HepG2 (cell line): ENCODE results near the gene CBX2. TPM values are rescaled to one million over a fixed set of nuclear protein-coding genes. Genes with fewer than 3 reads are reported as not detected.

Experiments
- BCL6 ChIP-seq: IDR thresholded peaks from 2 replicates; pipeline ENCODE4 v1.6.1; 2016; ENCODE audit warnings: missing genetic modification reagents, missing compliant biosample characterization
- BORCS8-MEF2B ChIP-seq: sonication (generic); formaldehyde crosslinking; IDR thresholded peaks from 2 replicates; pipeline ENCODE4 v1.8.0; 2022; ENCODE audit warnings: mild to moderate bottlenecking, missing genetic modification reagents
- GATAD1 ChIP-seq: IDR thresholded peaks from 2 replicates; pipeline ENCODE4 v1.6.1; 2016; ENCODE audit warnings: missing genetic modification reagents, missing compliant biosample characterization
- NFATC3 ChIP-seq: sonication (generic); formaldehyde crosslinking; IDR thresholded peaks from 2 replicates; pipeline ENCODE4 v1.5.1; 2020; ENCODE audit warnings: mild to moderate bottlenecking, missing genetic modification reagents
- PRDM10 ChIP-seq: sonication (generic); formaldehyde crosslinking; IDR thresholded peaks from 2 replicates; pipeline ENCODE4 v1.4.0; 2020; ENCODE audit warnings: low read depth, missing genetic modification reagents
- PREB ChIP-seq: sonication (generic); formaldehyde crosslinking; IDR thresholded peaks from 2 replicates; pipeline ENCODE4 v1.4.0; 2020; ENCODE audit warnings: missing genetic modification reagents
- RXRA ChIP-seq: sonication (generic); formaldehyde crosslinking; IDR thresholded peaks from 2 replicates; pipeline ENCODE4 v1.5.1; 2020; ENCODE audit warnings: missing genetic modification reagents
- SSRP1 ChIP-seq: IDR thresholded peaks from 2 replicates; pipeline ENCODE4 v1.6.1; 2016; ENCODE audit warnings: control low read depth
- TAF1 ChIP-seq: sonication (generic); formaldehyde crosslinking; IDR thresholded peaks from 2 replicates; pipeline ENCODE4 v1.4.0; 2020; ENCODE audit warnings: missing genetic modification reagents
- TEAD3 ChIP-seq: optimal IDR thresholded peaks from 2 replicates; pipeline ENCODE3; 2016; ENCODE audit warnings: borderline replicate concordance
- TFE3 ChIP-seq: IDR thresholded peaks from 2 replicates; pipeline ENCODE4 v1.6.1; 2016
- THAP8 ChIP-seq: sonication (generic); formaldehyde crosslinking; IDR thresholded peaks from 2 replicates; pipeline ENCODE4 v1.5.1; 2020; ENCODE audit warnings: missing genetic modification reagents, mild to moderate bottlenecking, borderline replicate concordance
- TOPORS ChIP-seq: sonication (generic); formaldehyde crosslinking; IDR thresholded peaks from 2 replicates; pipeline ENCODE4 v1.8.0; 2023; ENCODE audit warnings: mild to moderate bottlenecking, missing genetic modification reagents
- ZHX1 ChIP-seq: sonication (generic); formaldehyde crosslinking; IDR thresholded peaks from 2 replicates; pipeline ENCODE4 v1.8.1; 2022; ENCODE audit warnings: low read depth, mild to moderate bottlenecking, missing genetic modification reagents
- ZNF207 ChIP-seq: fragments of 450-650 bp; IDR thresholded peaks from 2 replicates; pipeline ENCODE4 v1.6.1; 2016; ENCODE audit warnings: antibody characterized with exemption, borderline replicate concordance
- ZNF225 ChIP-seq: sonication (generic); formaldehyde crosslinking; IDR thresholded peaks from 2 replicates; pipeline ENCODE4 v1.4.0; 2020; ENCODE audit warnings: mild to moderate bottlenecking, missing genetic modification reagents
- ZNF234 ChIP-seq: sonication (generic); formaldehyde crosslinking; conservative IDR thresholded peaks from 2 replicates; pipeline ENCODE4 v1.5.1; 2020; ENCODE audit warnings: mild to moderate bottlenecking, missing genetic modification reagents
- ZNF331 ChIP-seq: sonication (generic); formaldehyde crosslinking; IDR thresholded peaks from 2 replicates; pipeline ENCODE4 v1.4.0; 2020; ENCODE audit warnings: missing genetic modification reagents
- ZNF660 ChIP-seq: sonication (generic); formaldehyde crosslinking; IDR thresholded peaks from 2 replicates; pipeline ENCODE4 v1.5.1; 2020; ENCODE audit warnings: mild to moderate bottlenecking, low read depth, missing genetic modification reagents, borderline replicate concordance
- polyA plus RNA-seq, 8 experiments: library from polyadenylated mRNA; depleted of rRNA in 3 of 8; stranded (reverse) in 7 of 8; unstranded in 1 of 8; fragments of >200 nt; fragmentation: Illumina TruSeq in 4 of 8; extraction: Trizol in 4 of 8; gene quantifications; 2 replicates each; pipeline versions ENCODE4 v1.2.1 to v1.2.3, GENCODE V29; 2011 to 2016; ENCODE audit warnings: low read depth in 4 of 8, missing spikeins in 1 of 8, mixed read lengths in 1 of 8; ENCODE audit not compliant: insufficient read depth in 1 of 8
- total RNA-seq, 5 experiments: library from RNA; depleted of rRNA; stranded (reverse); fragments of >200 nt; fragmentation: Illumina TruSeq; extraction: Trizol; gene quantifications; 2 replicates each; pipeline ENCODE4 v1.2.3, GENCODE V29; 2016; ENCODE audit warnings: low read depth in 1 of 5

The CBX2 gene
- total and polyA plus RNA-seq, 2 of the 13 experiments (the other 11 are each of a cell fraction or from before 2014, with no cell fraction given): 14.5 to 31.1 TPM

GRCh38 chr17:79824893-79825579 is 47.1 kb downstream of the CBX2 start (continued):
- TF ChIP-seq GATAD1 (CRISPR knock-in tag) (no peak), ZNF234 (CRISPR knock-in tag) (no peak), NFATC3 (CRISPR knock-in tag) (no peak), ZNF331 (CRISPR knock-in tag) (no peak), ZNF660 (CRISPR knock-in tag) (no peak), RXRA (CRISPR knock-in tag) (peak; percentile 13; the same call in 1 of the 2 replicates), THAP8 (no peak), ZNF207 (no peak), TEAD3 (CRISPR knock-in tag) (peak; percentile 16), PRDM10 (CRISPR knock-in tag) (no peak), PREB (no peak), TFE3 (CRISPR knock-in tag) (no peak), SSRP1 (CRISPR knock-in tag) (no peak), ZHX1 (no peak), BORCS8-MEF2B (CRISPR knock-in tag) (no peak), BCL6 (CRISPR knock-in tag) (0 out of 2 replicates have a peak, but pooled peaks have one; percentile 20), TOPORS (CRISPR knock-in tag) (no peak), TAF1 (CRISPR knock-in tag) (no peak), ZNF225 (CRISPR knock-in tag) (no peak)
